Stimulated activated CD4-positive, alpha-beta T cell treated with anti-CD3 and anti-CD28 coated beads, TNF-alpha, amount 100 ng/mL, for 48 hours (primary cell): ENCODE measurements around the gene ADAT2.

Source experiments
- DNase-seq, 3 donors: peaks; one replicate each; pipeline ENCODE4 v3.0.0-alpha.2; 2020; ENCODE audit warnings: low read depth in 3 of 3

ADAT2 gene

DNA sequence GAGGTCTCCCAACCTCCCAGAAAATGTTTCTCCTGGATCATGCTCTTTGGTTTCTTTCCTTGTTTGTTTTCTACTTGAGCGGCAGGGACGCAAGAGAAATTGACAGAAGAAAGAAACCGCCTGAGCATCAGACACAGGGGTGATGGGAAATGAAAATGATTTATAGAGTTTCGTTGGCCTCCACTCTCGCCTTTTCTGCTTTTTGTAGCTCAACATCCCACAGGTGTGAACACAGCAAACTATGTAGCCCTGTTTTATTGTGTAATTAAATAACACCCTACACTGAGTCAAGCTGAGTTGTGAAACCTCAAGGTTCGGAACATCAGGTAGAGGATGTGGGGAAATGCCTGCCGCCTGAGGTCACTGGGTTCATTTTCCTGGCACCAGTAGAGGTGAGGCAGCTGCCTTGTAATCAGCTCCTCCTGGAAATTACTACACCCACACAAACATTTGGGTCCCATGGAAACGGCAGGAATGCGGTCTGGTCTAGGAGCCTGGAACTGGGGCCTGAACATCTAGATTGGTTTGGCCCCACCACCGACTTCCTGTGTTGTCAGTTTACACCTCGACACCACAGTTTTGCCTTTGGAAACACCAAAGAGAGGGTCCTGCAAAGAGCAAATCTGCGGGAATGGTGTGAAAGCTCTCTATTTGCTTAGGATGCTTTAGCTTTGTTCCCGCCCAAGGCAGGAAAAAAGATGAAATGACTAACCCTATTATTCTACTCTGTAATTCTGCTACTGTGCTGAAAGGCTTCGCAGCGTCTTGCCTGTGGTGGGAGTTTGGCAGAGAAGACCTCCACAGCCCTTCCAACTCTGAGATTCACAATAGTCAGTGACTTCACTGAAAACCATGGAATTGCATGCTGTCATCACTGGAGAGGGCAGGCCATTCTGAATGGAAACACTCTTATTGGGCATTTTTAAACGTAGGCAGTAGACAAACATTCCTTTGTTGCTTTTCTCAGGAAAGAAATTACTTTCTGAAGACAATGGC is 53.0 kb downstream of the ADAT2 start:
- no peak for DNase-seq

DNA sequence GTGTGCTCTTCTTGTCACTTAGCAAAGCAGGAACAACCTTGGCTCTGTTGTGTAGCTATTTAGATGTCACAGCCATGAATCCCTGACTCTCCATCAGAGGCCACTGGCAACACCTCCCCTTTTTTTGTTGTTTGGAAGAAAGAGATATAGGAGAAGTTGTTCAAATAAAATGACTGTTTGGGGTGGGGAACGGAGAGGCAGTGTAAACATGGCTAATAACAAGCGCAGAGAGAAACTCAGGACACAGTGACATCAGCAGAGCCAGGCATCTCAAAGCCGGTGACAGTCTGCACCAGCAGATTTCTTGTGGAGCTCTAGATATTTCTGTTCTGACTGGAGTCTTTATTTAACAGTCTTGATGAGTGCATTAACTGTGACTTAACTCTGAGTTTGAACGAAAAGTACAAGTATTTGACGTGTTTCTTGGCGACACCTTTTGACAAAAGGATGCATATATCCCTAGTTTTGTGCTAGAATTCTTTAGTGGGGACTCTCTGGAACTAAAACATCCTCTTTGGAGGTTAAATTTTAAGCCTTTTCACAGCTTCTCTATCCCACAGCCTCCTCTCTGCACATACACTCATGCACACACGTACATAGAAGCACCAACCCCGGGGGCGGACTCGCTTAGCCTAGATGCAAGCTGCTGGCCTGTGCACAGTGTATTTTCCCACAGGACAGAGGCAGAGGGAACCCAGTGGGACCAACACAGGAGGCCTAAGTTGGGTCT is 53.8 kb downstream of the ADAT2 start:
- DNase-seq, result no peak

DNA sequence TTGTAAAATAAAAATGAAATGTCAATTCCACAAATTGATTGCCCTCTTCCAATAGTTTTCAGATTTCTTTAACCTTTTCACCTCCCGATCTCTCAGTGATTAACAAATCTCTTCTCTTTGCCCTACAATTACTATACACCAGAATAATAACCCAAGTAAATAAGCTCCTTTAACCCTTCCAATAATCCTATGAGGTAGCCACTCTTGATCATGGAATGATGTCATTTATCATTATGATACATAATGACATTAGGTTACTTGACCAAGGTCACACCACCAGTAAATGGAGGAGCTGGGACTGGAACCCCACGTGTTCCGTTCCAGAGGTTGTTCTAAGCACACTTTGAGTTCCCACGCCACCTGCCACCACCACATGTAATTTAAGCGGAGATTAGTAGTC is 54.8 kb downstream of the ADAT2 start:
- DNase-seq, result no peak

DNA sequence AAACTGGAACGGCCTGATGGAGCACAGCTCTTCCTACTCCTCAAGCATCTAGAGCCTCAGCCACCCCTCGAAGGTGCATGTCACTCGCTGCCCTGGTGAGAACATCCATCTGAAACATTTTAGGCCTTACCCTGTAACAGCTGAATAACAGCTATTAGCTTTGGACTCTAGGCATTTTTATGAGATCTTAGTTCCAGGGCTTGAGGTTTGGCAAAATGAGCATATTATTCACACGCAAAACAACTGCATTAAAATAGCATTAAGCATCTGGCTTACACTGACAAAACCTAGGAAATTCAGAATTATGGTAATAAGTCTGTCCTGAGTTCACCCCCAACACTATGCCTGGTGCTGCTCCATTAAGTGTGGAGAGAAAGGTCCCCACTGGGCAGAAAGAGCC is 56.1 kb downstream of the ADAT2 start:
- no peak for DNase-seq

DNA sequence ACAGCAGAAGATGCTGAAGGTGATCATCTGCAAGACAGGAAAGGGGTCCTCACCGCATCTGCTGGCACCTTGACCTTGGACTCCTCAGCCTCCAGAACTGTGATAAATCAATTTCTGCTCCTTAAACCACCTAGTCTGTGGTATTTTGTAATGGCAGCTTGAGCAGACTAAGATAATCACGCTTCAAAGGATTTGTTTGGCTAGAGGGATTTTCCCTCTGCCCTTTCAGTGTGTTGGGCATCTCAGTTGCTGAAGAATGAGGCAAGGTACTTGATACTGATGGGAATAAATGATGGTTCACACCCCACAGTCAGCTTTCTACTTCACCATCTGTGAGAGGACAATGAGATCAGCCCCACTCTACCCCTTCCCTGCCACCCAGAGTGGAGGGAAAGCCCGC is 60.2 kb downstream of the ADAT2 start:
- no peak for DNase-seq

DNA sequence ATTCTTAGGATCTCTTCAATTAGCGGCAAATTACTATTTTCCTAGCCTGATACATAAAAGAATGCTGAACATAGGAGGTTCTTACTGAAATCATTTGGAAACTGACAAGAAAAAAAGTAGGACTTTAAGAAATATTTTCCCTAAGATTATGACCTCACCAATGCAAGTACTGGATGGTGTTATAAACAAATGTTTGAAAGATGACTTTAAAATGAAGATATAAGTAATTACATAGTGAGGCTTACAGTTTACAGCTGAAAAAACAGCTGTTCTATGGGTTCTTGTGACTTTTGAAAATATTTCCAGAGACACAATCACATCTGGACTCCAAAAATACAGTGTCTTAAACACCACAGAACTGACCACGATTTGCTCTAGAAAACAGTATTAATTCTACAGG is 64.9 kb downstream of the ADAT2 start:
- DNase-seq, result no peak

DNA sequence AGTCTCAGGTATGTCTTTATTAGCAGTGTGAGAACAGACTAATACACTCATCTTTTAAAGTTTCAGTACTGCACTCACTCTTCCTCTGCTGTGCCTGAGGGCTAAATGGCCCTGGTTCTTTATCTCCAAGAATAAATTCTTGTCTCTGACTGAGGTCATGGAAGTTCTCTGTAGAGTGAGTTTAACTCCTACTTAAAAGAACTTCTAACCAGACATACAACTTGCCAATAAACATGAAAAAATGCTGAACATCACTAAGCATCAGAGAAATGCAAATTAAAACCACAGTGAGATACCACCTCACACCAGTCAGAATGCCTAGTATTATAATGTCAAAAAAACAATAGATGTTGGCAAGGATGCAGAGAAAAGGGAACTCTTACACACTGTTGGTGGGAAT is 73.6 kb downstream of the ADAT2 start:
- DNase-seq, result no peak

DNA sequence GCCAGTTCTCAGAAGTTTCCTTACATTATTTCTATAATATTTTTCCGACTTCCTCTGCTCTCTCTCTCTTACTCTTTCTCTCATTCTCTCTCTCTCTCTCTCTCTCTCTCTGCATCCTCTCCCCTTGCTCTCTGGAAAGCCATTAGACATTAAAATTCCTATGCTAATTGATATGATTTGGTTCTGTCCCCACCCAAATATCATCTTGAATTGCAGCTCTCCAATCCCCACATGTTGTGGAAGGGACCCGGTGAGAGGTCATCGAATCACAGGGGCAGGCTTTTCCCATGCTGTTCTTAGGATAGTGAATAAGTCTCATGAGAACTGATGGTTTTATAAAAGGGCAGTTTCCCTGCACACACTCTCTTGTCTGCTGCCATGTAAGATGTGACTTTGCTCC is 74.1 kb downstream of the ADAT2 start:
- DNase-seq, result no peak

DNA sequence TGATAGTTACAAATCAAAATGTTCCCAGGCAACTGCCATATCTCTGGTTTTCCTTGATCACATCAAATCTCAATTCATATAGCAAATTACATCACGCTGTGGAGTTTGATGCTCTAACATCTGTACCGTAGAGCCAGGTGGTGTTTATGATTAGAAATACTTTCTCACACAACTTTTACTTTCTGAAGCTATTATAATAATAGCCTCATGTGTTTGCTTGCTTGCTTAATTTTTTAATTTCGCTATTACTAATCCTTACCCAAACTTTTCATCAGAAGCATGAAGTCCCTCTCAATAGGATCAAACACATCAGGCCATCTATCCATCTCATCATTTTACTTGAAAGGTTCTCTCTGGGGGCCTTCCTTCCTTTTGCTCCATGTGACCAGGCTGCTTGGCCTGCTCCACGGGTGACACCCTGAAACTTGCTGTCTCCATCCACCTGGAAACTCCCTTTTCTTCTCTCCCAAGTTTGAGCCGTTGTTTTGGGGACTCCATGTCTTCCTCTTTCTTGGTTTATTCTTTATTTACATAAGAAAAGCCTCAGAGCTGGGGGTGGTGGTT is 75.4 kb downstream of the ADAT2 start:
- no peak for DNase-seq

DNA sequence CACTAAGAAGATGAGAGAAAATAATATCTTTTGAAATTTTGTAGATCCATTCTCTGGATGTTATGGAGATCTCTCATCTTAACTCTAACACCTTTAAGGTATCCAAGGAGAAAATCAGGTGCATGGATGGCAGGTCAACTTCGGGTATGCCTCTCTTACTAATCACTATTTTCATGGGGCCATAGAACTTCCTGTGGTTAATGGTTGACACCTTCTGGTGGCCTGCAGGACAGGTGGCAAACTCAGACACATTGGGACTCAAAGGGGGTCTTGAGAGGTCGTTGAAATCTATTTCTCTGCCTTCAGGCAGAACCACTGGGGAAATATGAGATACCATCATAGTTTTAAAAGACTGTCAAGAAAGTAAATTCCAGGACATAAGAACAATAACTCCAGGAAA is 76.5 kb downstream of the ADAT2 start:
- DNase-seq, result no peak
